ENCODE data around the gene TMEM72. TPM values are rescaled to one million over a fixed set of nuclear protein-coding genes. Genes with fewer than 3 reads are reported as not detected.

The TMEM72 gene
- total and polyA plus RNA-seq, 2 donors = not detected

- no peak overlapping the region for H3K27ac ChIP-seq (ENCODE audit: low read depth)
- H3K4me3 ChIP-seq (ENCODE audit: low read depth, low read length) = no peak overlapping the region
- WGBS = 92% methylated on average over 17 of the region's 17 CpGs
- no peak for DNase-seq (ENCODE audit: extremely low spot score)
- no peaks in the 10 kb centered on the region for H3K4me1 ChIP-seq (ENCODE audit: insufficient read depth)
- no peaks in the 10 kb centered on the region for H3K36me3 ChIP-seq (ENCODE audit: insufficient read depth)
Observed at GRCh38 chr10:44880090-44880715, 30.9 kb upstream of the TMEM72 start.

- no peak for DNase-seq (ENCODE audit: extremely low spot score)
- Histone ChIP-seq H3K27ac (ENCODE audit: low read depth) (no peak overlapping the region), H3K4me1 (ENCODE audit: insufficient read depth) (no peaks in the 10 kb centered on the region), H3K36me3 (ENCODE audit: insufficient read depth) (no peaks in the 10 kb centered on the region), H3K4me3 (ENCODE audit: low read depth, low read length) (no peak overlapping the region)
- 81% methylated on average over 7 of the region's 7 CpGs for WGBS
Observed at GRCh38 chr10:44881649-44882048, 29.5 kb upstream of the TMEM72 start.

GRCh38 chr10:44882166-44882720 lies 28.9 kb upstream of the TMEM72 start:
- no peaks in the 10 kb centered on the region for H3K36me3 ChIP-seq (ENCODE audit: insufficient read depth)
- no peaks in the 10 kb centered on the region for H3K4me1 ChIP-seq (ENCODE audit: insufficient read depth)
- no peak for DNase-seq (ENCODE audit: extremely low spot score)
- no peak overlapping the region for H3K27ac ChIP-seq (ENCODE audit: low read depth)
- 67% methylated on average over 6 of the region's 6 CpGs for WGBS
- no peak overlapping the region for H3K4me3 ChIP-seq (ENCODE audit: low read depth, low read length)

DNA sequence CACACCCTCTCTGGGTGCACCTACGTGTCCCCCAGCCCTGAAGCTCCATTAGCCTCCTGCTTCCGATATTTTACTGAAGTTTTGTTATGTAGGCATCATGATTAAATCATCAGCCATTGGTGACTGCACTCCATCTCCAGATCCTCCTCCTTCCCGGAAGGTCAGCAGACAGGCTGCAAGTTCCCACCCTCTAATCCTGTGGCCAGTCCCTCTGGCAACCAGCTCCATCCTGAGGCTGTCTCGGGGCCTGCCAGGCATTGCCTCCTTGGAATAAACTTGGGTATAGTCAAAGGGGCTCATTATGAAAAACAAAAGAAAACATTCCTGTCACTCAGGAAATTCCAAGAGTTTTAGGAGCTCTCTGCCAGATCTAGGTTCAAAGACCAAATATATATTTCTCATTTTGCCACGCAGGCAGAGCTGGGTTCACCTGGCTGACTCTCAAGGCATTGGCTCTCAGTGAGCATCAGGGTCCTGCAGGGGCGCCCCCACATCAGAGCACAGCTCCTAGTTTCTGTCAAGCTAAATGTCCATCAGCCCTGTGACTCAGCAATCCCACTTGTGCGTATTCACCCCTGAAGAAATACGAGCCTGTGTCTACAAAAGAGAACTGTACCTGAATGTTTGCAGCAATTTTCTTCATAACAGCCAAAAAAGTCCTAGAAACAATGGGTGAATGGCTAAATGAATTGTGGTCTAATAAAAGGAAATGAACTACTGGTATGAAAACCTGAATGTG lies 27.4 kb upstream of the TMEM72 start:
- Histone ChIP-seq H3K27ac (ENCODE audit: low read depth) (no peak overlapping the region), H3K4me3 (ENCODE audit: low read depth, low read length) (no peak overlapping the region), H3K36me3 (ENCODE audit: insufficient read depth) (no peaks in the 10 kb centered on the region), H3K4me1 (ENCODE audit: insufficient read depth) (no peaks in the 10 kb centered on the region)
- WGBS = 78% methylated on average over 8 of the region's 8 CpGs
- DNase-seq (ENCODE audit: extremely low spot score) = no peak

GRCh38 chr10:44885710-44886109 lies 25.4 kb upstream of the TMEM72 start:
- 88% methylated on average over 6 of the region's 6 CpGs for WGBS
- no peaks in the 10 kb centered on the region for H3K36me3 ChIP-seq (ENCODE audit: insufficient read depth)
- H3K27ac ChIP-seq (ENCODE audit: low read depth) = no peak overlapping the region
- no peaks in the 10 kb centered on the region for H3K4me1 ChIP-seq (ENCODE audit: insufficient read depth)
- H3K4me3 ChIP-seq (ENCODE audit: low read depth, low read length) = no peak overlapping the region
- no peak for DNase-seq (ENCODE audit: extremely low spot score)

GRCh38 chr10:44886966-44887365 lies 24.2 kb upstream of the TMEM72 start:
- H3K27ac ChIP-seq (ENCODE audit: low read depth) = no peak overlapping the region
- H3K4me1 ChIP-seq (ENCODE audit: insufficient read depth) = no peaks in the 10 kb centered on the region
- no peak overlapping the region for H3K4me3 ChIP-seq (ENCODE audit: low read depth, low read length)
- H3K36me3 ChIP-seq (ENCODE audit: insufficient read depth) = no peaks in the 10 kb centered on the region
- DNase-seq (ENCODE audit: extremely low spot score) = no peak
- WGBS = 94% methylated on average over 5 of the region's 5 CpGs

DNA sequence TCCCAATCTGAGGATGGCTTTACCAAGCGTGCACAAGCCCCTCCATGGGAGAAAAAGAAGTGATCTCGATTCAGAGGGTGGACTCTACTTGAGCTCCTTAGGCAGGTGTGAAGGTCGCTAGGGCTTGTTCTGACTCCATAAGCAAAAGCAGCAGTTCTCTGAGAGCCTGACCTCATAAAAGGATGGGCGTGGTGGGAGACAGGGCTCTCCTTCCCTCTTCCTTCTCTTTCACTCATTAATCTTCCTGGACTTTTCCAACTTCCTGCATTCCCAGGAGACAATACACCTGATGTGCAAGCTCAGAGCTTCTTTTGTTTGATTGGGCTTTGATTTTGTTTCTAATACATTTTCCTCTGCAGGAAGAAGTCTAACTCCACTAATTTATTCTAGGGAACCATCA lies 22.3 kb upstream of the TMEM72 start:
- H3K36me3 ChIP-seq (ENCODE audit: insufficient read depth) = no peaks in the 10 kb centered on the region
- no peak overlapping the region for H3K27ac ChIP-seq (ENCODE audit: low read depth)
- 85% methylated on average over 4 of the region's 4 CpGs for WGBS
- no peak for DNase-seq (ENCODE audit: extremely low spot score)
- H3K4me1 ChIP-seq (ENCODE audit: insufficient read depth) = no peaks in the 10 kb centered on the region
- H3K4me3 ChIP-seq (ENCODE audit: low read depth, low read length) = no peak overlapping the region

DNA sequence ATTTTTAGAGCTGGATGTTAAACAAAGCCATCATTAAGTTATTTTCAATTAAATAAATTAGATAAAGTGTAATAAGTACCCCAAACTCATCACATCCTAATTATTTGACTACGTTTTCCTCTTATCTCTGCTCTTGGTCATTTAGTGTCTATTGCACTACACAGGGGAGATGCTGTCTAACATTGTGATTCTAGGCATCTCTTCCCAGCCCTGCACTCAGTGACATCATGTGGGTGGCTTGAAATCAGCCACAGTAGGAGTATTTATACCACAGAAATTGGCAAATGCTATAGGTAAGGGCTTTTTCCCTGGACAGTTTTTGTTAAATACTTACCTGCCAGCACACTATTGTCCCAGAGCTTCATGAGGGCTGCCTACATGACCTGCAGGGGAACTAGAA lies 21.3 kb upstream of the TMEM72 start:
- Histone ChIP-seq H3K4me3 (ENCODE audit: low read depth, low read length) (no peak overlapping the region), H3K4me1 (ENCODE audit: insufficient read depth) (no peaks in the 10 kb centered on the region), H3K27ac (ENCODE audit: low read depth) (no peak overlapping the region), H3K36me3 (ENCODE audit: insufficient read depth) (no peaks in the 10 kb centered on the region)
- WGBS = 85% methylated on average over 1 of the region's 1 CpG
- DNase-seq (ENCODE audit: extremely low spot score) = no peak

DNA sequence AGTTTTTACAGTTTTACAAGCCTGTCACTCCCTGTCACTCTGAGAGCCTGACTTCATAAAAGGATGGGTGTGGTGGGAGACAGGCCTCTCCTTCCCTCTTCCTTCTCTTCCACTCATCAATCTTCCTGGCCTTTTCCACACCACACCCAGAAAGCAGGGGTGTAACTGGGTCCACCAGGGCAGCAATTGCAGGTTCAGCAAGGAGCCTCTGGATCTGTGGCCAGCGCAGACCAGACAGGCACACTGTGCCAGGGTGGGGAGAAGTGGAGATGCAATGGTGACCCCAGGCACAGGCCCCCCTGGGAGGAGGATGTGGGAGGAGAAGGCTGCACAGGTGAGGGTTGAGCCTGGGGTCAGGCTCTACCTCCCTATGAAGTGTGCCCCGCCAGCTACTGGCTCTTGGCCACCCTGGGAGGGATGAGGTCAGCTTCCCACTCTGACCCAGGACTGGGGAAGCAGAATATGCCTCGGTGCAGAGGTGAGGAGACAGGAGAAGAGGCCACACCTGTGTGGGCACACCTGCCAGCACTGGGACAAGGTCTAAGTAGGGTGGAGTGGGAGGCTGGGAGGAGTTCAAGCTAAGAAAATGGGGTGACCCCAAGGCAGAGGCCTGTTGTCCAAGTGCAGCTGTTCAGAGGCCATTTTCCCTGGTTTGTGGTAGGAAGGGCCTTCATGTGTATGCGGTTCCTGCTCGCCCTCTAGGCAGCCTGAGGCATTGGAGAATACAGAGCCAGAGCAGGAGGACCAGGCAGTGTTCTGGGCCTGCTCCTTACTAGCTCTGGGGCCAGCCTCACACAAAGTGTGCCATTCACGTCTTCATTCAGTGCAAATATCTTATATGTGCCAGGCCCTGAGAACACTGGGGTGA lies 20.2 kb upstream of the TMEM72 start:
- no peak overlapping the region for H3K4me3 ChIP-seq (ENCODE audit: low read depth, low read length)
- H3K27ac ChIP-seq (ENCODE audit: low read depth) = no peak overlapping the region
- WGBS = 94% methylated on average over 6 of the region's 6 CpGs
- H3K36me3 ChIP-seq (ENCODE audit: insufficient read depth) = no peaks in the 10 kb centered on the region
- H3K4me1 ChIP-seq (ENCODE audit: insufficient read depth) = no peaks in the 10 kb centered on the region
- DNase-seq (ENCODE audit: extremely low spot score) = no peak

GRCh38 chr10:44891721-44892120 lies 19.4 kb upstream of the TMEM72 start:
- H3K36me3 ChIP-seq (ENCODE audit: insufficient read depth) = no peaks in the 10 kb centered on the region
- H3K4me1 ChIP-seq (ENCODE audit: insufficient read depth) = no peaks in the 10 kb centered on the region
- no peak overlapping the region for H3K4me3 ChIP-seq (ENCODE audit: low read depth, low read length)
- DNase-seq (ENCODE audit: extremely low spot score) = no peak
- WGBS = 85% methylated on average over 1 of the region's 1 CpG
- H3K27ac ChIP-seq (ENCODE audit: low read depth) = no peak overlapping the region

- Histone ChIP-seq H3K27ac (ENCODE audit: low read depth) (no peak overlapping the region), H3K36me3 (ENCODE audit: insufficient read depth) (no peaks in the 10 kb centered on the region), H3K4me1 (ENCODE audit: insufficient read depth) (no peaks in the 10 kb centered on the region), H3K4me3 (ENCODE audit: low read depth, low read length) (no peak overlapping the region)
- WGBS = 80% methylated on average over 5 of the region's 5 CpGs
- DNase-seq (ENCODE audit: extremely low spot score) = no peak
Observed at GRCh38 chr10:44893604-44894468, 17.3 kb upstream of the TMEM72 start.

- WGBS = 92% methylated on average over 4 of the region's 4 CpGs
- H3K4me1 ChIP-seq (ENCODE audit: insufficient read depth) = no peaks in the 10 kb centered on the region
- no peak overlapping the region for H3K4me3 ChIP-seq (ENCODE audit: low read depth, low read length)
- no peak for DNase-seq (ENCODE audit: extremely low spot score)
- H3K36me3 ChIP-seq (ENCODE audit: insufficient read depth) = no peaks in the 10 kb centered on the region
- no peak overlapping the region for H3K27ac ChIP-seq (ENCODE audit: low read depth)
Observed at GRCh38 chr10:44894691-44895090, 16.4 kb upstream of the TMEM72 start.

DNA sequence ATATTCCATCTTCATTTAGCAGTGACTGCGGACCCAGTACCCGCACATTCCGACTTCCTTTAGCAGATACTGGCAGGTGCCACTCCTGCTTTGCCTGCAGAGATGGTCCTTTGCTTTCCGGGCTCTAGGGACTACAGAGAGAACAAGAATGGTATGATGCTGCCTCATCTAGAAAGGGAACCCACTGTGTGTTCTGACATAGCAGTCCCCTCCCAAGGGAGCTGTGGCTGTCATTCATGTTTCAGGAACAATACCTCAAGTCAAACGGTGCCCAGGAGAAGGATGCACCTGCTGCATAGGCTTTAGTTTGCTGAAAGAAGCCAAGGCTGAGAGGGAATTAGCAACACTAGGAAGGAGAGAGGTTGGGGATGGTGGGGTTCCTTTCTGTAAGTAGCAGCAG lies 15.9 kb upstream of the TMEM72 start:
- Histone ChIP-seq H3K36me3 (ENCODE audit: insufficient read depth) (no peaks in the 10 kb centered on the region), H3K4me1 (ENCODE audit: insufficient read depth) (no peaks in the 10 kb centered on the region), H3K27ac (ENCODE audit: low read depth) (no peak overlapping the region), H3K4me3 (ENCODE audit: low read depth, low read length) (no peak overlapping the region)
- DNase-seq (ENCODE audit: extremely low spot score) = no peak
- WGBS = 89% methylated on average over 5 of the region's 5 CpGs
